ENCODE measurements around the gene FHOD1.

- TF ChIP-seq CTCF (IDR thresholded peaks at IDR 0.05; ENCODE audit: poor library complexity) (no peak), EZH2 (IDR thresholded peaks at IDR 0.05; ENCODE audit: borderline replicate concordance) (no peak)
Measured at GRCh38 chr16:67215706-67216105, 31.6 kb downstream of the FHOD1 start.
